HepG2 (cell line): ENCODE measurements around the gene MADCAM1. TPM values are rescaled to one million over a fixed set of nuclear protein-coding genes. Genes with fewer than 3 reads are reported as not detected.

ENCODE experiments used
- ATF2 ChIP-seq: sonication (generic); formaldehyde crosslinking; IDR thresholded peaks from 2 replicates; pipeline ENCODE4 v1.4.0; 2020; ENCODE audit warnings: missing genetic modification reagents
- ATF7 ChIP-seq, 2 experiments: fragments of 450-650 bp in 1 of 2; sonication (generic) in 1 of 2; formaldehyde crosslinking in 1 of 2; IDR thresholded peaks; 2 replicates each; pipeline versions ENCODE4 v1.4.0 to v1.6.1; 2016 to 2020; ENCODE audit warnings: antibody characterized with exemption in 1 of 2, mild to moderate bottlenecking in 1 of 2, missing genetic modification reagents in 1 of 2
- ATM ChIP-seq: fragments of 450-650 bp; IDR thresholded peaks from 2 replicates; pipeline ENCODE4 v1.7.1; 2017; ENCODE audit warnings: mild to moderate bottlenecking, borderline replicate concordance
- EED ChIP-seq: sonication (generic); formaldehyde crosslinking; IDR thresholded peaks from 2 replicates; pipeline ENCODE4 v1.5.0; 2020; ENCODE audit warnings: mild to moderate bottlenecking, missing genetic modification reagents
- ERF ChIP-seq: IDR thresholded peaks from 2 replicates; pipeline ENCODE4 v1.6.1; 2018; ENCODE audit warnings: missing biosample characterization, missing genetic modification reagents
- ESRRA ChIP-seq: sonication (generic); formaldehyde crosslinking; IDR thresholded peaks from 2 replicates; pipeline ENCODE4 v1.5.1; 2020; ENCODE audit warnings: mild to moderate bottlenecking, low read depth, missing genetic modification reagents
- GRHL1 ChIP-seq: sonication (generic); formaldehyde crosslinking; conservative IDR thresholded peaks from 2 replicates; pipeline ENCODE4 v1.8.0; 2022; ENCODE audit warnings: missing genetic modification reagents
- MEIS2 ChIP-seq: sonication (generic); formaldehyde crosslinking; IDR thresholded peaks from 2 replicates; pipeline ENCODE4 v1.9.0; 2021; ENCODE audit warnings: mild to moderate bottlenecking, missing genetic modification reagents
- NONO ChIP-seq, 2 experiments: fragments of 450-650 bp in 1 of 2; sonication (generic) in 1 of 2; formaldehyde crosslinking in 1 of 2; IDR thresholded peaks in 1 of 2; conservative IDR thresholded peaks in 1 of 2; 2 replicates each; pipeline versions ENCODE4 v1.6.1 to v1.8.0; 2017 to 2022; ENCODE audit warnings: mild to moderate bottlenecking in 1 of 2, missing genetic modification reagents in 1 of 2, moderate library complexity in 1 of 2
- PBX2 ChIP-seq: IDR thresholded peaks from 2 replicates; pipeline ENCODE4 v1.6.1; 2016; ENCODE audit warnings: control low read depth
- SALL1 ChIP-seq: sonication (generic); formaldehyde crosslinking; IDR thresholded peaks from 2 replicates; pipeline ENCODE4 v1.8.0; 2022; ENCODE audit warnings: mild to moderate bottlenecking, missing genetic modification reagents
- STAG1 ChIP-seq: sonication (generic); formaldehyde crosslinking; IDR thresholded peaks from 2 replicates; pipeline ENCODE4 v1.4.0; 2020; ENCODE audit warnings: missing genetic modification reagents
- THYN1 ChIP-seq: sonication (generic); formaldehyde crosslinking; IDR thresholded peaks from 2 replicates; pipeline ENCODE4 v1.8.1; 2023; ENCODE audit warnings: low read depth, mild to moderate bottlenecking, moderate library complexity, missing genetic modification reagents, borderline replicate concordance
- XRCC5 ChIP-seq: fragments of 200-400 bp; formaldehyde crosslinking; optimal IDR thresholded peaks from 2 replicates; pipeline ENCODE3; 2017; ENCODE audit warnings: mild to moderate bottlenecking, low read length
- YY1 ChIP-seq: IDR thresholded peaks from 2 replicates; pipeline ENCODE4 v1.6.1; 2011; ENCODE audit warnings: low read length, low read depth, moderate library complexity, mild to moderate bottlenecking; ENCODE audit not compliant: insufficient read depth, insufficient replicate concordance
- ZNF180 ChIP-seq: sonication (generic); formaldehyde crosslinking; IDR thresholded peaks from 2 replicates; pipeline ENCODE4 v1.4.0; 2020; ENCODE audit warnings: low read depth, missing genetic modification reagents, borderline replicate concordance
- ZNF331 ChIP-seq: sonication (generic); formaldehyde crosslinking; IDR thresholded peaks from 2 replicates; pipeline ENCODE4 v1.4.0; 2020; ENCODE audit warnings: missing genetic modification reagents
- ZNF383 ChIP-seq: sonication (generic); formaldehyde crosslinking; IDR thresholded peaks from 2 replicates; pipeline ENCODE4 v1.4.0; 2020; ENCODE audit warnings: missing genetic modification reagents, mild to moderate bottlenecking, borderline replicate concordance
- ZNF468 ChIP-seq: sonication (generic); formaldehyde crosslinking; IDR thresholded peaks from 2 replicates; pipeline ENCODE4 v1.8.0; 2022; ENCODE audit warnings: mild to moderate bottlenecking, moderate library complexity, missing genetic modification reagents
- ZNF770 ChIP-seq: sonication (generic); formaldehyde crosslinking; IDR thresholded peaks from 2 replicates; pipeline ENCODE4 v1.5.0; 2020; ENCODE audit warnings: mild to moderate bottlenecking, missing genetic modification reagents
- polyA plus RNA-seq, 8 experiments: library from polyadenylated mRNA; depleted of rRNA in 3 of 8; stranded (reverse) in 7 of 8; unstranded in 1 of 8; fragments of >200 nt; fragmentation: Illumina TruSeq in 4 of 8; extraction: Trizol in 4 of 8; gene quantifications; 2 replicates each; pipeline versions ENCODE4 v1.2.1 to v1.2.3, GENCODE V29; 2011 to 2016; ENCODE audit warnings: low read depth in 4 of 8, missing spikeins in 1 of 8, mixed read lengths in 1 of 8; ENCODE audit not compliant: insufficient read depth in 1 of 8
- total RNA-seq, 5 experiments: library from RNA; depleted of rRNA; stranded (reverse); fragments of >200 nt; fragmentation: Illumina TruSeq; extraction: Trizol; gene quantifications; 2 replicates each; pipeline ENCODE4 v1.2.3, GENCODE V29; 2016; ENCODE audit warnings: low read depth in 1 of 5

MADCAM1 gene
- total and polyA plus RNA-seq, 2 of the 13 experiments (the other 11 are each of a cell fraction or from before 2014, with no cell fraction given), result 0.29 to 0.33 TPM

- TF ChIP-seq GRHL1 (CRISPR knock-in tag) (no peak), EED (CRISPR knock-in tag) (no peak), ATM (no peak), SALL1 (peak; percentile 40; the same call in 1 of the 2 replicates), ZNF331 (CRISPR knock-in tag) (0 out of 2 replicates have a peak, but pooled peaks have one; percentile 59), ZNF180 (no peak), ATF2 (CRISPR knock-in tag) (no peak), ERF (no peak; the same call in 1 of the 2 replicates), YY1 (peak; percentile 8), ESRRA (CRISPR knock-in tag) (0 out of 2 replicates have a peak, but pooled peaks have one; percentile 48), ZNF383 (CRISPR knock-in tag) (no peak), NONO (IDR thresholded peaks at IDR 0.05) (no peak), NONO (CRISPR knock-in tag; conservative IDR thresholded peaks at IDR 0.05) (no peak), XRCC5 (no peak), PBX2 (CRISPR knock-in tag) (no peak), THYN1 (CRISPR knock-in tag) (no peak), ZNF468 (0 out of 2 replicates have a peak, but pooled peaks have one; percentile 54), ATF7 (IDR thresholded peaks at IDR 0.05) (no peak), ATF7 (CRISPR knock-in tag; IDR thresholded peaks at IDR 0.05) (no peak), STAG1 (CRISPR knock-in tag) (peak; percentile 31), ZNF770 (CRISPR knock-in tag) (peak; percentile 56), MEIS2 (CRISPR knock-in tag) (no peak)
Measured at GRCh38 chr19:495402-496111, 729 bp upstream of the MADCAM1 start (continued).
